ENCODE results near the gene PLA2G4B.

PLA2G4B gene

DNA sequence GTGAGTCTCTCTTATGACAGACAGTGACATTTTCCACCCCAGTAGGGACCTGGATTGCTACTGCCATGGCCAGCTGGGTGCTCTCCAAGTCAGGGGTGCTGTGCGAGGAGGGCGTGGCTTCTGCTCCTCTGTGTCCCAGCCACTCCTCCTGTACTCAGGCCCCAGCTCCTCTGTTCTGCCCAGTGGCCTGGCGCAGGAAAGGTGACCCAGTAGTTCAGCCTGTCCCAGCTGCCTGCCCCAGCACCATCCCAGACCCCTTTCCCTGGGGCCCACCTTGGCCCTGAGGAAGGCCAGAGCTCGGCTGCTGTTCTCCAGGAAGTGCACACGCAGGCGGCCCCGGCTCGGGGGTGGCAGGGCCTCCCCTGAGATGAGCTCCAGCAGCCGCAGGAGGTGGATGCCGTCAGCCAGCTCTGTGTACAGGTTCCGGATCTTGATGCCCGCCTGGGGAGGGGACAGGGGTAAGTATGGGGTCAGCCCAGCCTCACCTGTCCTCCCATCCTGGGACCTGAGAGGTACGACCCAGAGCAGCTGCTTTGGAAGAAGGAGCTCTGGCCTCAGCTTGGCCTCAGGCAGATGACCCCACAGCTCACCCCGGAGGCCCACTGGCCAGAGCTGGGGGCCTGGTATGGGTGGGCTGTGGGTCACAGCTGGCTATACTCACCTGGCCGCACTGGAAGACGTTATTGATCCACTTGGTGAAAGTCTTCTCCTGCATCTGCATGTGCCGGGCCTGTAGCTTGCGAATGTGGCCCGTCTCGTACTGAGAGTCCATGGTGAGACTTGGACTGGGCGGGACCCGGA is 54.2 kb downstream of the PLA2G4B start:
- no peaks in the 10 kb centered on the region for H3K9me3 ChIP-seq (ENCODE audit: insufficient read depth, low read depth, low read length)
- no peaks in the 10 kb centered on the region for H3F3A ChIP-seq (ENCODE audit: low read depth)
- H3K9me2 ChIP-seq (replicated peaks; ENCODE audit: low read depth, low read length): no peaks in the 10 kb centered on the region
- TF ChIP-seq, protein P1, sequence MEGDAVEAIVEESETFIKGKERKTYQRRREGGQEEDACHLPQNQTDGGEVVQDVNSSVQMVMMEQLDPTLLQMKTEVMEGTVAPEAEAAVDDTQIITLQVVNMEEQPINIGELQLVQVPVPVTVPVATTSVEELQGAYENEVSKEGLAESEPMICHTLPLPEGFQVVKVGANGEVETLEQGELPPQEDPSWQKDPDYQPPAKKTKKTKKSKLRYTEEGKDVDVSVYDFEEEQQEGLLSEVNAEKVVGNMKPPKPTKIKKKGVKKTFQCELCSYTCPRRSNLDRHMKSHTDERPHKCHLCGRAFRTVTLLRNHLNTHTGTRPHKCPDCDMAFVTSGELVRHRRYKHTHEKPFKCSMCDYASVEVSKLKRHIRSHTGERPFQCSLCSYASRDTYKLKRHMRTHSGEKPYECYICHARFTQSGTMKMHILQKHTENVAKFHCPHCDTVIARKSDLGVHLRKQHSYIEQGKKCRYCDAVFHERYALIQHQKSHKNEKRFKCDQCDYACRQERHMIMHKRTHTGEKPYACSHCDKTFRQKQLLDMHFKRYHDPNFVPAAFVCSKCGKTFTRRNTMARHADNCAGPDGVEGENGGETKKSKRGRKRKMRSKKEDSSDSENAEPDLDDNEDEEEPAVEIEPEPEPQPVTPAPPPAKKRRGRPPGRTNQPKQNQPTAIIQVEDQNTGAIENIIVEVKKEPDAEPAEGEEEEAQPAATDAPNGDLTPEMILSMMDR (conservative IDR thresholded peaks at IDR 0.05; ENCODE audit: low read length): no peak
- TF ChIP-seq EZH2phosphoT487 (IDR thresholded peaks at IDR 0.05; ENCODE audit: borderline replicate concordance): no peak
- H3K79me2 ChIP-seq (ENCODE audit: insufficient read depth, low read length): no peaks in the 10 kb centered on the region
- no peak overlapping the region for H3K9ac ChIP-seq (ENCODE audit: low read depth, low read length, poor library complexity, severe bottlenecking)
- H4K20me1 ChIP-seq (ENCODE audit: insufficient read depth, low read length, poor library complexity, severe bottlenecking): no peaks in the 10 kb centered on the region
- H2AFZ ChIP-seq (ENCODE audit: low read length): no peak overlapping the region
- no peak overlapping the region for H3K4me2 ChIP-seq (ENCODE audit: low read depth, low read length, poor library complexity, severe bottlenecking)
- peaks cover 27% of the 10 kb centered on the region for H3K4me1 ChIP-seq (ENCODE audit: insufficient read depth, low read length, poor library complexity, severe bottlenecking)
- no peak overlapping the region for H3K4me3 ChIP-seq (ENCODE audit: low read length, poor library complexity, severe bottlenecking)
- no peaks in the 10 kb centered on the region for H3K36me3 ChIP-seq (ENCODE audit: insufficient read depth, low read length)
- no peaks in the 10 kb centered on the region for H3K27me3 ChIP-seq (ENCODE audit: insufficient read depth, low read length, poor library complexity, severe bottlenecking)

DNA sequence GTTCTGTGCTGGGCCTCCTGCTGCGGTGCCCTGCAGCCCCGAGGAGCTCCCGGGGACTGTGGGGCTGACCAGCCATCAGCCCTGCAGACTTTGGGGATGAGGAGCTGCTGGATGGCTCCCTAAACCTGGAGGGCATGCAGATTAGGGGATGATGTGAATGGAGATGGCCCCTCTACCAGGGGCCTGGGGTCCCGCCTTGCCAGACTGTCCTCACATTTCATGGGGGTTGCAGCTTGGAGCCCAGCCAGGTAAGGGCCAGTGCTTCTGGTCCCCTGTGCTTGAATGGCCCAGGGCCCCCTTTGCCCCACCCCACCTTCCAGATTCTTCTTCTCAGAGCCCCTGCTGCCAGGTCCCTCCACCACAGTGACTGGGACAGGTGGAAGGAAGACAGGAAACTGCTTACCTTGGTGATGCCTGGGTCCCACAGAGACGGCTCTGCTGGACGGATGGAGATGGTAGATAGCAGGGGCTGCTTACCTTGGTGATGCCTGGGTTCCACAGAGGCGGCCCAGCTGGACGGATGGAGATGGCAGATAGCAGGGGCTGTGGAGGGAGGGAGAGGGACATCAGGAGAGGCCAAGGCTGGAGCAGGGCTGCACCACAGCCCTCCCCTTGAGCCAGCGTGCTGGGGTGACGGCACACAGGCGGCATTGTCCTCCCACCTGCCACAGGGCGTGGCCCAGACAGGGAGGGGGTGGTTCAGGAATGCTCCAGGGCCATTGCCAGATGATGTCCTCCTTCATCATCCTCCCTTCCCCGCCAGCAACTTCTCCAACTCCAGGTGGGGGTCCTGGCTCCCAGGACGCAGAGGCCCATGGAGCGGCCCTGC is 55.0 kb downstream of the PLA2G4B start, which contains the start of gene SPTBN5:
SPTBN5 (minus strand) TSS at position 632 of the 829 bp plus-strand sequence; CDS start at position 76, 556 bp downstream.
- TF ChIP-seq, protein P1 (conservative IDR thresholded peaks at IDR 0.05; ENCODE audit: low read length): no peak
- Histone ChIP-seq H3K4me3 (ENCODE audit: low read length, poor library complexity, severe bottlenecking) (peak within 1 kb of the TSS; percentile 49), H3K4me2 (ENCODE audit: low read depth, low read length, poor library complexity, severe bottlenecking) (peak within 1 kb of the TSS; percentile 69), H3K9me2 (replicated peaks; ENCODE audit: low read depth, low read length) (no peaks in the 10 kb centered on the region), H3F3A (ENCODE audit: low read depth) (no peaks in the 10 kb centered on the region), H2AFZ (ENCODE audit: low read length) (peak within 1 kb of the TSS; percentile 29; the same call in 1 of the 2 replicates), H3K9ac (ENCODE audit: low read depth, low read length, poor library complexity, severe bottlenecking) (peak within 1 kb of the TSS; percentile 58), H3K4me1 (ENCODE audit: insufficient read depth, low read length, poor library complexity, severe bottlenecking) (peaks cover 26% of the 10 kb centered on the region), H3K27me3 (ENCODE audit: insufficient read depth, low read length, poor library complexity, severe bottlenecking) (no peaks in the 10 kb centered on the region), H3K79me2 (ENCODE audit: insufficient read depth, low read length) (no peaks in the 10 kb centered on the region), H3K9me3 (ENCODE audit: insufficient read depth, low read depth, low read length) (no peaks in the 10 kb centered on the region), H3K36me3 (ENCODE audit: insufficient read depth, low read length) (no peaks in the 10 kb centered on the region), H4K20me1 (ENCODE audit: insufficient read depth, low read length, poor library complexity, severe bottlenecking) (no peaks in the 10 kb centered on the region)

DNA sequence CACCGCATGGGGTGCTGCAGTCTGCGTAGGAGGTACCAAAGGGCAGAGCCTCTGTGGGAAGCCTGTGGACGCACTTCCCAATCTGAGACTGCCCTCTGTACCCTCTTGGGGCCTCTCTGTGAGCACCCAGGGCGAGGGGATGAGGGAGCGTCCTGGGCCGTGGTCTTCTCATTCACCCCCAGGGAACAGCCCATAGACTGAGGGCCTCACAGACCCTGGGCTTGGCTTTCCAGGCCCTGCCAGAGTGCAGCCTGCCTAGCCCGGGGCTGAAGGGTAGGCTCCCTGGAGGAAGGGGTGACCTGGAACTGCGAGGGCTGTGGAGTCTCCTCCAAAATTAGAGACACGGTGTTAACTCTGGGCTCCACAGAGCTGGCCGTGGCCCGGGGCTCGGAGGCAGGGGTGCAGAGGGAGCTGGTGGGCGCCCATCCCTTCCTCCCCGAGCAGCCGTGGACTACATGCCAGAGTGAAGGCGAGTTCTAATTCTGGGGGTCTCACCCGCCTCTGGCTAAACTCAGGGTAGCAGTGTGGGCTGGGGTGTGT is 55.7 kb downstream of the PLA2G4B start:
- Histone ChIP-seq H2AFZ (ENCODE audit: low read length) (peak overlapping the region; percentile 29; the same call in 1 of the 2 replicates), H3K9ac (ENCODE audit: low read depth, low read length, poor library complexity, severe bottlenecking) (peak overlapping the region; percentile 58), H3K9me3 (ENCODE audit: insufficient read depth, low read depth, low read length) (no peaks in the 10 kb centered on the region), H3K79me2 (ENCODE audit: insufficient read depth, low read length) (no peaks in the 10 kb centered on the region), H3K36me3 (ENCODE audit: insufficient read depth, low read length) (no peaks in the 10 kb centered on the region), H3K4me2 (ENCODE audit: low read depth, low read length, poor library complexity, severe bottlenecking) (peak overlapping the region; percentile 69), H3K9me2 (replicated peaks; ENCODE audit: low read depth, low read length) (no peaks in the 10 kb centered on the region), H3K4me3 (ENCODE audit: low read length, poor library complexity, severe bottlenecking) (peak overlapping the region; percentile 49), H4K20me1 (ENCODE audit: insufficient read depth, low read length, poor library complexity, severe bottlenecking) (no peaks in the 10 kb centered on the region), H3K27me3 (ENCODE audit: insufficient read depth, low read length, poor library complexity, severe bottlenecking) (no peaks in the 10 kb centered on the region), H3F3A (ENCODE audit: low read depth) (no peaks in the 10 kb centered on the region), H3K4me1 (ENCODE audit: insufficient read depth, low read length, poor library complexity, severe bottlenecking) (peaks cover 20% of the 10 kb centered on the region)
- TF ChIP-seq, protein P1 (conservative IDR thresholded peaks at IDR 0.05; ENCODE audit: low read length): no peak
- no peak for TF ChIP-seq EZH2phosphoT487 (IDR thresholded peaks at IDR 0.05; ENCODE audit: borderline replicate concordance)
